Astrocyte (in vitro differentiated cells and primary cell): Measurements from ENCODE around the gene GABRA5. TPM values are rescaled to one million over a fixed set of nuclear protein-coding genes. Genes with fewer than 3 reads are reported as not detected.

ENCODE experiments used
- DNase-seq: peaks from one replicate; pipeline ENCODE4 v3.0.0-alpha.2; 2010; ENCODE audit warnings: low read depth
- FAIRE-seq: peaks from 2 replicates; lab custom pipeline; 2011; peaks lifted over from hg19 to GRCh38; lab: Jason Lieb, UNC
- H2AFZ ChIP-seq: 2 replicates; pipeline ENCODE4 v1.6.0; 2012; ENCODE audit warnings: low read depth, low read length, inconsistent platforms
- H3K27ac ChIP-seq: 2 replicates; pipeline ENCODE4 v1.5.1; 2011; ENCODE audit warnings: low read depth, low read length, inconsistent platforms
- H3K27me3 ChIP-seq: 2 replicates; pipeline ENCODE4 v1.6.0; 2011; ENCODE audit warnings: low read length, inconsistent platforms; ENCODE audit not compliant: insufficient read depth
- H3K36me3 ChIP-seq: 2 replicates; pipeline ENCODE4 v1.5.1; 2011; ENCODE audit warnings: low read length, inconsistent platforms; ENCODE audit not compliant: insufficient read depth
- H3K4me1 ChIP-seq: 2 replicates; pipeline ENCODE4 v1.5.1; 2011; ENCODE audit warnings: low read length, inconsistent platforms; ENCODE audit not compliant: insufficient read depth
- H3K4me2 ChIP-seq: 2 replicates; pipeline ENCODE4 v1.6.0; 2012; ENCODE audit warnings: low read length, inconsistent platforms
- H3K4me3 ChIP-seq: 2 replicates; pipeline ENCODE4 v1.5.1; 2011; ENCODE audit warnings: low read depth, mild to moderate bottlenecking, low read length, inconsistent platforms; ENCODE audit not compliant: insufficient read depth
- H3K79me2 ChIP-seq: 2 replicates; pipeline ENCODE4 v1.6.0; 2012; ENCODE audit warnings: mild to moderate bottlenecking, low read length, inconsistent platforms; ENCODE audit not compliant: insufficient read depth
- H3K9ac ChIP-seq: 2 replicates; pipeline ENCODE4 v1.6.0; 2012; ENCODE audit warnings: mild to moderate bottlenecking, low read length, inconsistent platforms
- H3K9me3 ChIP-seq: 2 replicates; pipeline ENCODE4 v1.5.1; 2012; ENCODE audit warnings: low read depth, mild to moderate bottlenecking, low read length, inconsistent platforms; ENCODE audit not compliant: insufficient read depth
- H4K20me1 ChIP-seq: 2 replicates; pipeline ENCODE4 v1.6.0; 2012; ENCODE audit warnings: low read length, inconsistent platforms; ENCODE audit not compliant: insufficient read depth
- H3K27ac Mint-ChIP-seq: one replicate; pipeline ENCODE4 v1.8.0; 2021; ENCODE audit warnings: mild to moderate bottlenecking, mixed read lengths; ENCODE audit not compliant: unreplicated experiment
- H3K27me3 Mint-ChIP-seq: one replicate; pipeline ENCODE4 v1.8.0; 2021; ENCODE audit warnings: low read depth, mixed read lengths; ENCODE audit not compliant: unreplicated experiment
- H3K36me3 Mint-ChIP-seq: one replicate; pipeline ENCODE4 v1.8.0; 2021; ENCODE audit warnings: low read depth, mixed read lengths; ENCODE audit not compliant: unreplicated experiment
- H3K4me1 Mint-ChIP-seq: one replicate; pipeline ENCODE4 v1.8.0; 2021; ENCODE audit warnings: low read depth, mixed read lengths; ENCODE audit not compliant: unreplicated experiment
- H3K4me3 Mint-ChIP-seq: one replicate; pipeline ENCODE4 v1.8.0; 2021; ENCODE audit warnings: mild to moderate bottlenecking, moderate library complexity, mixed read lengths; ENCODE audit not compliant: unreplicated experiment
- H3K9me3 Mint-ChIP-seq: one replicate; pipeline ENCODE4 v1.8.0; 2021; ENCODE audit warnings: mild to moderate bottlenecking, mixed read lengths; ENCODE audit not compliant: unreplicated experiment
- EZH2 ChIP-seq: IDR thresholded peaks from 2 replicates; pipeline ENCODE4 v1.6.1; 2012; ENCODE audit warnings: mild to moderate bottlenecking, low read length, inconsistent platforms; ENCODE audit not compliant: insufficient read depth
- total RNA-seq: library from RNA; stranded (reverse); gene quantifications from 2 replicates; pipeline ENCODE4 v1.2.1, GENCODE V29; 2021
- TF ChIP-seq, protein P1 (sequence below): IDR thresholded peaks from 2 replicates; pipeline ENCODE4 v1.5.1; 2011; ENCODE audit warnings: low read depth, mild to moderate bottlenecking, inconsistent platforms, low read length, moderate library complexity; ENCODE audit not compliant: insufficient read depth

GABRA5 gene
- total RNA-seq, 1 donor from 2014 or later, result 7.9 TPM

DNA sequence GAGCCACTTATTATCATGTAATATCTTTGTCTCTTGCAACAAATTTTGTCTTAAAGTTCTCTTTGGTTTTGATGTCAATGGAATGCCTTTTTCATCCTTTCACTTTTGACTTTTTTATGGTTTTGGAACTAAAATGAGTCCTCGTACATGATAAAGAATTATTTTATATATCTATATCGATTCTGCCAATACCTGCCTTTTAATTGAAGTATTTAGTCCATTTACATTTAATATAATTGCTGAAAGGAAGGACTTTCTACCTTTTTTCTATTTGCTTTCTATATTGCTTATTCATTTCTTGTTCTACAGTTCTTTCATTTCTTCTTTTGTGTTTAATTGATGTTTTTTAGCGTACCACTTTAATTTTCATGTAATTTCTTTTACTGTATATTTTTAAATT lies 32.8 kb downstream of the GABRA5 start:
- no peak overlapping the region for H3K27ac ChIP-seq
- H3K4me2 ChIP-seq, result no peak overlapping the region
- H3K4me1 Mint-ChIP-seq, result no peaks in the 10 kb centered on the region
- no peak overlapping the region for H2AFZ ChIP-seq
- no peak overlapping the region for H3K4me3 ChIP-seq
- no peaks in the 10 kb centered on the region for H3K27me3 ChIP-seq
- H3K9me3 Mint-ChIP-seq, result peaks cover 11% of the 10 kb centered on the region
- H3K27ac Mint-ChIP-seq, result no peak overlapping the region
- H3K9ac ChIP-seq, result no peak overlapping the region
- no peaks in the 10 kb centered on the region for H3K79me2 ChIP-seq
- H4K20me1 ChIP-seq, result no peaks in the 10 kb centered on the region
- H3K4me1 ChIP-seq, result no peaks in the 10 kb centered on the region
- no peak overlapping the region for H3K4me3 Mint-ChIP-seq
- FAIRE-seq, result no peak
- no peak for DNase-seq
- H3K36me3 Mint-ChIP-seq, result peaks cover 3% of the 10 kb centered on the region
- no peaks in the 10 kb centered on the region for H3K27me3 Mint-ChIP-seq
- no peaks in the 10 kb centered on the region for H3K9me3 ChIP-seq
- no peak for TF ChIP-seq EZH2
- TF ChIP-seq, protein P1, sequence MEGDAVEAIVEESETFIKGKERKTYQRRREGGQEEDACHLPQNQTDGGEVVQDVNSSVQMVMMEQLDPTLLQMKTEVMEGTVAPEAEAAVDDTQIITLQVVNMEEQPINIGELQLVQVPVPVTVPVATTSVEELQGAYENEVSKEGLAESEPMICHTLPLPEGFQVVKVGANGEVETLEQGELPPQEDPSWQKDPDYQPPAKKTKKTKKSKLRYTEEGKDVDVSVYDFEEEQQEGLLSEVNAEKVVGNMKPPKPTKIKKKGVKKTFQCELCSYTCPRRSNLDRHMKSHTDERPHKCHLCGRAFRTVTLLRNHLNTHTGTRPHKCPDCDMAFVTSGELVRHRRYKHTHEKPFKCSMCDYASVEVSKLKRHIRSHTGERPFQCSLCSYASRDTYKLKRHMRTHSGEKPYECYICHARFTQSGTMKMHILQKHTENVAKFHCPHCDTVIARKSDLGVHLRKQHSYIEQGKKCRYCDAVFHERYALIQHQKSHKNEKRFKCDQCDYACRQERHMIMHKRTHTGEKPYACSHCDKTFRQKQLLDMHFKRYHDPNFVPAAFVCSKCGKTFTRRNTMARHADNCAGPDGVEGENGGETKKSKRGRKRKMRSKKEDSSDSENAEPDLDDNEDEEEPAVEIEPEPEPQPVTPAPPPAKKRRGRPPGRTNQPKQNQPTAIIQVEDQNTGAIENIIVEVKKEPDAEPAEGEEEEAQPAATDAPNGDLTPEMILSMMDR, result no peak
- no peaks in the 10 kb centered on the region for H3K36me3 ChIP-seq

DNA sequence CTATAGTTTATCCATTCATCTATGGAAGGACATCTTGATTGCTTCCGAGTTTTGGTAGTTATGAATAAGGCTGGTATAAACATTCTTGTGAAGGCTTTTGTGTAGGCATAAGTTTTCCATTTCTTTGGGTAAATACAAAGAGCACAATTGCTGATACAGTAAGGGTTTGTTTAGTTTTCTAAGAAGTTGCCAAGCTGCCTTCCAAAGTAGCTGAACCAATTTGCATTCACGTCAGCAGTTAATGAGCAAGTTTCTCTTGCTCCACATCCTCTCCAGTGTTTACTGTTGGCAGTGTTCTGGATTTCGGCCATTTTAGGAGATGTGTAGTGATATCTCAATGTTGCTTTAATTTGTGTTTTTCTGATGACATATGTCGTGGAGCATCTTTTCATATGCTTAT lies 34.2 kb downstream of the GABRA5 start:
- Mint-ChIP-seq H3K4me3 (no peak overlapping the region), H3K36me3 (peaks cover 1% of the 10 kb centered on the region), H3K27ac (no peak overlapping the region), H3K4me1 (no peaks in the 10 kb centered on the region), H3K27me3 (no peaks in the 10 kb centered on the region), H3K9me3 (peaks cover 13% of the 10 kb centered on the region)
- Histone ChIP-seq H3K4me1 (no peaks in the 10 kb centered on the region), H3K9me3 (no peaks in the 10 kb centered on the region), H3K79me2 (no peaks in the 10 kb centered on the region), H3K4me2 (no peak overlapping the region), H3K4me3 (no peak overlapping the region), H3K27ac (no peak overlapping the region), H3K9ac (no peak overlapping the region), H3K27me3 (no peaks in the 10 kb centered on the region), H4K20me1 (no peaks in the 10 kb centered on the region), H3K36me3 (no peaks in the 10 kb centered on the region), H2AFZ (no peak overlapping the region)
- no peak for TF ChIP-seq EZH2
- TF ChIP-seq, protein P1, result no peak
- DNase-seq (peak; percentile 43), FAIRE-seq (no peak)

DNA sequence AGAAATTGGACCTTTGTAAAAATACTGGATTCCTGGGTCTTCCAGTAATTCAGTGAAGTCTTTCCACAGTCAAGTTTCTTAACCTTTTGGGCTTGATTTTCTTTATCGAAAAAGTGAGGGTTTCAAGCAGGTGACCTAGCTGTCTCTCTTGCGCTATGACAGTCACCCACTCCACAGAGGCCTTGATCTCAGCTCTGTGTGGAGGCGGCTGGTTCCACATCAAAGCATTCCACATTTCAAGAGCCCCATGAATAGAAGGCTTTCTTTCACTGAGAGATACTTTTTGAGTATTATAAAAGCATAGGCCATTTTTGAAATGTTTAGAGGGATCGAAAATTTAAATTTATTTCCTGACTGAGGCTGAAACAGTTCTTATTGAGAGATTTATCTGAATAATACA lies 43.9 kb downstream of the GABRA5 start:
- Histone ChIP-seq H3K79me2 (no peaks in the 10 kb centered on the region), H3K27me3 (no peaks in the 10 kb centered on the region), H3K27ac (no peak overlapping the region), H4K20me1 (no peaks in the 10 kb centered on the region), H3K4me3 (no peak overlapping the region), H3K9ac (no peak overlapping the region), H3K4me2 (no peak overlapping the region), H3K9me3 (no peaks in the 10 kb centered on the region), H2AFZ (no peak overlapping the region), H3K36me3 (no peaks in the 10 kb centered on the region), H3K4me1 (no peaks in the 10 kb centered on the region)
- Mint-ChIP-seq H3K4me1 (no peaks in the 10 kb centered on the region), H3K27ac (no peak overlapping the region), H3K9me3 (no peaks in the 10 kb centered on the region), H3K36me3 (no peaks in the 10 kb centered on the region), H3K27me3 (peaks cover 2% of the 10 kb centered on the region), H3K4me3 (no peak overlapping the region)
- DNase-seq, result no peak
- TF ChIP-seq, protein P1, result no peak
- TF ChIP-seq EZH2, result no peak
- FAIRE-seq, result no peak
